ENCODE results near the gene EBF3.

DNA sequence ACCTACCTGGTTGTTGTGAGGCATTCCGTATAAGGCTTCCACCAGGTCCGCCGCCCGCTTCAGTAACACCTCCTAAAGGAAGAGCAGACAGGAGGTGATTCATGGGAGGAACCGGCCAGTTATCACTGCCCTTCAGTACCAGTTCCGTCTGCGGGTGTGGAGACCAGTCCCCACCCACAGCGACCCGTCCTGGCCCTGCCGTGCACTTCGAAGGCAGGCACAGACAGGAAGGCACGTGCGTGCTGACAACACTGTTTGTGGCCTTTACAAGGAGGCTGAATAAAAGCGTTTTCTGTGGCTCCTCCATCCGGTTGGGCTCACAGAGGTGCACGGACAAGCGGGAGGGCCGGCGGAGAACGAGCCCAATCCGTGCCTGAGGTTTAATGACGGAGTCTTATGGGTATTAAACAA is 120.9 kb downstream of the EBF3 start:
- TF ChIP-seq CTCF (IDR thresholded peaks at IDR 0.05) (no peak), POLR2A (IDR thresholded peaks at IDR 0.05) (no peak)
